ENCODE measurements around the gene CPEB3. TPM values are rescaled to one million over a fixed set of nuclear protein-coding genes. Genes with fewer than 3 reads are reported as not detected.

The CPEB3 gene
- total RNA-seq, 6 experiments from 2014 or later = 0.85 to 1.1 (median 1.0) TPM

GRCh38 chr10:92265687-92266258, 25.1 kb downstream of the CPEB3 start:
- no peak overlapping the region for H3K27ac Mint-ChIP-seq
- no peaks in the 10 kb centered on the region for H3K9me3 Mint-ChIP-seq
- no peaks in the 10 kb centered on the region for H3K36me3 Mint-ChIP-seq (ENCODE audit: low read depth)
- H3K27me3 Mint-ChIP-seq (ENCODE audit: insufficient read depth) = no peaks in the 10 kb centered on the region; the same call in 1 of the 2 replicates
- peaks cover 4% of the 10 kb centered on the region; the same call in 1 of the 2 replicates for H3K4me1 Mint-ChIP-seq (ENCODE audit: low read depth)
- H3K4me3 Mint-ChIP-seq = no peak overlapping the region
- no peak for TF ChIP-seq CTCF (IDR thresholded peaks at IDR 0.05)
- DNase-seq = no peak

- no peak for DNase-seq
- no peak overlapping the region for H3K27ac Mint-ChIP-seq
- H3K4me3 Mint-ChIP-seq = no peak overlapping the region
- H3K36me3 Mint-ChIP-seq (ENCODE audit: low read depth) = no peaks in the 10 kb centered on the region
- H3K9me3 Mint-ChIP-seq = no peaks in the 10 kb centered on the region
- H3K27me3 Mint-ChIP-seq (ENCODE audit: insufficient read depth) = no peaks in the 10 kb centered on the region; the same call in 1 of the 2 replicates
- no peak for TF ChIP-seq CTCF (IDR thresholded peaks at IDR 0.05)
- H3K4me1 Mint-ChIP-seq (ENCODE audit: low read depth) = peaks cover 4% of the 10 kb centered on the region; the same call in 1 of the 2 replicates
Observed at GRCh38 chr10:92264249-92264648, 26.6 kb downstream of the CPEB3 start.

GRCh38 chr10:92263396-92263795, 27.5 kb downstream of the CPEB3 start:
- Mint-ChIP-seq H3K4me1 (ENCODE audit: low read depth) (peaks cover 4% of the 10 kb centered on the region; the same call in 1 of the 2 replicates), H3K27me3 (ENCODE audit: insufficient read depth) (no peaks in the 10 kb centered on the region; the same call in 1 of the 2 replicates), H3K27ac (no peak overlapping the region), H3K36me3 (ENCODE audit: low read depth) (no peaks in the 10 kb centered on the region), H3K9me3 (no peaks in the 10 kb centered on the region), H3K4me3 (no peak overlapping the region)
- TF ChIP-seq CTCF (IDR thresholded peaks at IDR 0.05) = no peak
- no peak for DNase-seq

GRCh38 chr10:92248566-92248965, 42.3 kb downstream of the CPEB3 start:
- Mint-ChIP-seq H3K27ac (no peak overlapping the region), H3K27me3 (ENCODE audit: insufficient read depth) (no peaks in the 10 kb centered on the region), H3K36me3 (ENCODE audit: low read depth) (no peaks in the 10 kb centered on the region), H3K4me1 (ENCODE audit: low read depth) (peaks cover 1% of the 10 kb centered on the region; the same call in 1 of the 2 replicates), H3K4me3 (no peak overlapping the region), H3K9me3 (no peaks in the 10 kb centered on the region)
- no peak for TF ChIP-seq CTCF (IDR thresholded peaks at IDR 0.05)
- DNase-seq = no peak

GRCh38 chr10:92244796-92245195, 46.1 kb downstream of the CPEB3 start:
- no peak for DNase-seq
- H3K27me3 Mint-ChIP-seq (ENCODE audit: insufficient read depth) = no peaks in the 10 kb centered on the region
- H3K9me3 Mint-ChIP-seq = no peaks in the 10 kb centered on the region
- H3K36me3 Mint-ChIP-seq (ENCODE audit: low read depth) = no peaks in the 10 kb centered on the region
- TF ChIP-seq CTCF (IDR thresholded peaks at IDR 0.05) = no peak
- H3K4me1 Mint-ChIP-seq (ENCODE audit: low read depth) = peaks cover 19% of the 10 kb centered on the region
- H3K4me3 Mint-ChIP-seq = no peak overlapping the region
- no peak overlapping the region for H3K27ac Mint-ChIP-seq

Data from HFFc6 (cell line).